ENCODE data around the gene ATP11A. TPM values are rescaled to one million over a fixed set of nuclear protein-coding genes. Genes with fewer than 3 reads are reported as not detected.

The ATP11A gene
- total RNA-seq, 2 donors from 2014 or later: 15.8 to 19.6 TPM

DNA sequence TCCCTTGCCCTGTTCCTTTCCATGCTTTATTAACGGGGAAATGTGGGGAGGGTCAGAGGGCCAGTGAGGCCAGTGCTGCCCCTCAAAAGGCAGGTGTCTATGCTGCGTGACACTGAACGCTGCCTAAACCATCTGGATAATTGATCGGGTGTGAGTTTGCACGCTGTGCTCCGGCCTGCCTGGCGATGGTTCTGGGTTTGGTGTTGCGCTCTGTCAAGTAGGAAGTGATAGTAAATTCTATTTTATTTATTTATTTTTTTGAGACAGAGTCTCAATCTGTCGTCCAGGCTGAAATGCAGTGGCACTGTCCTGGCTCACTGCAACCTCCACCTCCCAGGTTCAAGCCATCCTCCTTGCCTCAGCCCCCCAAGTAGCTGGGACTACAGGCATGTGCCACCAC, 86.5 kb downstream of the ATP11A start:
- no peak overlapping the region for H3K4me3 ChIP-seq
- H3K36me3 ChIP-seq: no peaks in the 10 kb centered on the region
- H3K9me3 ChIP-seq: no peaks in the 10 kb centered on the region
- H3K27ac ChIP-seq: no peak overlapping the region
- intact Hi-C loops (cut with DNase I): no loop called here
- no peak for DNase-seq
- H3K4me1 ChIP-seq: peaks cover 4% of the 10 kb centered on the region
- TF ChIP-seq CTCF (IDR thresholded peaks at IDR 0.05): no peak
- no peak overlapping the region for H3K9ac ChIP-seq (ENCODE audit: low read depth in 2 of 2, low read length in 2 of 2)
- H3K27me3 ChIP-seq: peaks cover 2% of the 10 kb centered on the region

GRCh38 chr13:112776971-112777370, 87.1 kb downstream of the ATP11A start:
- DNase-seq: no peak
- Histone ChIP-seq H3K36me3 (no peaks in the 10 kb centered on the region), H3K4me1 (peaks cover 4% of the 10 kb centered on the region), H3K9ac (ENCODE audit: low read depth in 2 of 2, low read length in 2 of 2) (no peak overlapping the region), H3K4me3 (no peak overlapping the region), H3K27me3 (peaks cover 2% of the 10 kb centered on the region), H3K27ac (no peak overlapping the region), H3K9me3 (no peaks in the 10 kb centered on the region)
- intact Hi-C loops (cut with DNase I): no loop called here
- no peak for TF ChIP-seq CTCF (IDR thresholded peaks at IDR 0.05)

GRCh38 chr13:112777637-112778406, 88.0 kb downstream of the ATP11A start:
- no peak for DNase-seq

GRCh38 chr13:112779856-112780604, 90.2 kb downstream of the ATP11A start:
- no peak overlapping the region for H3K4me3 ChIP-seq
- H3K9ac ChIP-seq (ENCODE audit: low read depth in 2 of 2, low read length in 2 of 2): no peak overlapping the region
- H3K27ac ChIP-seq: no peak overlapping the region
- TF ChIP-seq CTCF (IDR thresholded peaks at IDR 0.05): no peak
- H3K36me3 ChIP-seq: no peaks in the 10 kb centered on the region
- no peaks in the 10 kb centered on the region for H3K9me3 ChIP-seq
- no peak for DNase-seq
- intact Hi-C loops (cut with DNase I): no loop called here
- no peaks in the 10 kb centered on the region for H3K27me3 ChIP-seq
- no peaks in the 10 kb centered on the region for H3K4me1 ChIP-seq

More at GRCh38 chr13:112777637-112778406, 88.0 kb downstream of the ATP11A start:
- intact Hi-C loops (cut with DNase I): no loop called here
- no peaks in the 10 kb centered on the region for H3K4me1 ChIP-seq
- H3K4me3 ChIP-seq: no peak overlapping the region
- no peaks in the 10 kb centered on the region for H3K9me3 ChIP-seq
- H3K9ac ChIP-seq (ENCODE audit: low read depth in 2 of 2, low read length in 2 of 2): no peak overlapping the region
- H3K27me3 ChIP-seq: peaks cover 2% of the 10 kb centered on the region
- no peak overlapping the region for H3K27ac ChIP-seq
- no peaks in the 10 kb centered on the region for H3K36me3 ChIP-seq
- TF ChIP-seq CTCF (IDR thresholded peaks at IDR 0.05): no peak

GRCh38 chr13:112781287-112781686, 91.4 kb downstream of the ATP11A start:
- intact Hi-C loops (cut with DNase I): no loop called here
- Histone ChIP-seq H3K4me3 (no peak overlapping the region), H3K36me3 (no peaks in the 10 kb centered on the region), H3K27me3 (no peaks in the 10 kb centered on the region), H3K27ac (no peak overlapping the region), H3K9ac (ENCODE audit: low read depth in 2 of 2, low read length in 2 of 2) (no peak overlapping the region), H3K9me3 (no peaks in the 10 kb centered on the region), H3K4me1 (no peaks in the 10 kb centered on the region)
- no peak for TF ChIP-seq CTCF (IDR thresholded peaks at IDR 0.05)
- DNase-seq: no peak

Data from colonic mucosa (tissue), 4 donors.